CD14-positive monocyte (primary cell): ENCODE data around the gene KIF4A. TPM values are rescaled to one million over a fixed set of nuclear protein-coding genes. Genes with fewer than 3 reads are reported as not detected.
A peak's percentile ranks its signal among the peaks of the same experiment; 100 is the strongest.

Experiments
- DNase-seq, 3 donors: peaks; one replicate each; pipeline ENCODE4 v3.0.0-alpha.2; 2011 to 2022
- H2AFZ ChIP-seq: 2 replicates; pipeline ENCODE4 v1.6.0; 2012; ENCODE audit warnings: mild to moderate bottlenecking, low read depth, low read length, inconsistent platforms; ENCODE audit not compliant: insufficient read depth, poor library complexity, severe bottlenecking
- H3K27ac ChIP-seq, 2 donors: 1 replicate in 1 of 2; 2 replicates in 1 of 2; pipeline ENCODE4 v1.5.1; 2012 to 2013; ENCODE audit warnings: low read length in 2 of 2, control low read depth in 1 of 2, inconsistent platforms in 1 of 2, low read depth in 1 of 2, mild to moderate bottlenecking in 1 of 2
- H3K27me3 ChIP-seq, 2 donors: one replicate each; pipeline versions ENCODE4 v1.6.0 to v1.6.1; 2011 to 2013; ENCODE audit warnings: low read length in 2 of 2; ENCODE audit not compliant: control insufficient read depth in 2 of 2, insufficient read depth in 2 of 2
- H3K36me3 ChIP-seq, 2 donors: replicated peaks in 1 of 2; 1 replicate in 1 of 2; 2 replicates in 1 of 2; pipeline versions ENCODE4 v1.5.1 to v1.6.1; 2012 to 2013; ENCODE audit warnings: low read length in 2 of 2, control low read depth in 1 of 2, inconsistent platforms in 1 of 2, mild to moderate bottlenecking in 1 of 2; ENCODE audit not compliant: insufficient read depth in 2 of 2, control insufficient read depth in 1 of 2
- H3K4me1 ChIP-seq, 2 donors: 1 replicate in 1 of 2; 2 replicates in 1 of 2; pipeline versions ENCODE4 v1.5.1 to v1.6.1; 2012 to 2013; ENCODE audit warnings: low read length in 2 of 2, control low read depth in 1 of 2, inconsistent platforms in 1 of 2, mild to moderate bottlenecking in 1 of 2, moderate library complexity in 1 of 2; ENCODE audit not compliant: insufficient read depth in 2 of 2, control insufficient read depth in 1 of 2
- H3K4me2 ChIP-seq: replicated peaks from 2 replicates; pipeline ENCODE3; 2012; ENCODE audit warnings: low read length, moderate library complexity, mild to moderate bottlenecking; ENCODE audit not compliant: poor library complexity, severe bottlenecking; ENCODE audit errors: extremely low read depth
- H3K4me3 ChIP-seq, 3 experiments: fragments of 200-600 bp in 1 of 3; sonication (generic) in 1 of 3; replicated peaks in 1 of 3; 1 replicate in 2 of 3; 2 replicates in 1 of 3; pipeline ENCODE4 v1.5.1; 2011 to 2013; ENCODE audit warnings: low read length in 3 of 3, mild to moderate bottlenecking in 3 of 3, control low read depth in 2 of 3, low read depth in 2 of 3, inconsistent platforms in 1 of 3, moderate library complexity in 1 of 3
- H3K79me2 ChIP-seq: 2 replicates; pipeline ENCODE4 v1.6.0; 2012; ENCODE audit warnings: mild to moderate bottlenecking, control low read depth, inconsistent platforms, low read length, moderate library complexity; ENCODE audit not compliant: insufficient read depth
- H3K9ac ChIP-seq: 2 replicates; pipeline ENCODE4 v1.6.0; 2017; ENCODE audit warnings: low read length, mild to moderate bottlenecking; ENCODE audit not compliant: insufficient read depth, poor library complexity, severe bottlenecking
- H3K9me3 ChIP-seq, 2 donors: replicated peaks in 1 of 2; 1 replicate in 1 of 2; 2 replicates in 1 of 2; pipeline versions ENCODE4 v1.5.1 to v1.6.1; 2012 to 2013; ENCODE audit warnings: low read length in 2 of 2, control low read depth in 1 of 2; ENCODE audit not compliant: control insufficient read depth in 1 of 2, insufficient read depth in 1 of 2
- H4K20me1 ChIP-seq: 2 replicates; pipeline ENCODE4 v1.6.0; 2012; ENCODE audit warnings: mild to moderate bottlenecking, low read length, control low read depth, moderate library complexity; ENCODE audit not compliant: insufficient read depth
- H3K27ac Mint-ChIP-seq, 7 donors: one replicate each; pipeline ENCODE4 v1.8.0; 2020; ENCODE audit warnings: mild to moderate bottlenecking in 7 of 7, mixed read lengths in 7 of 7, moderate library complexity in 6 of 7, inconsistent platforms in 2 of 7
- H3K27me3 Mint-ChIP-seq, 3 donors: one replicate each; pipeline ENCODE4 v1.8.0; 2021 to 2022; ENCODE audit warnings: low read depth in 3 of 3, mild to moderate bottlenecking in 3 of 3, mixed read lengths in 3 of 3, moderate library complexity in 3 of 3, inconsistent platforms in 1 of 3
- H3K36me3 Mint-ChIP-seq, 2 donors: one replicate each; pipeline ENCODE4 v1.8.0; 2020; ENCODE audit warnings: mixed read lengths in 2 of 2, inconsistent platforms in 1 of 2, mild to moderate bottlenecking in 1 of 2
- H3K4me1 Mint-ChIP-seq: one replicate; pipeline ENCODE4 v1.8.0; 2020; ENCODE audit warnings: mild to moderate bottlenecking, mixed read lengths
- H3K4me3 Mint-ChIP-seq, 2 donors: one replicate each; pipeline ENCODE4 v1.8.0; 2020; ENCODE audit warnings: mild to moderate bottlenecking in 2 of 2, mixed read lengths in 2 of 2, moderate library complexity in 1 of 2
- H3K9me3 Mint-ChIP-seq, 7 donors: one replicate each; pipeline ENCODE4 v1.8.0; 2020 to 2022; ENCODE audit warnings: mixed read lengths in 7 of 7, mild to moderate bottlenecking in 6 of 7, moderate library complexity in 6 of 7, inconsistent platforms in 2 of 7
- CTCF ChIP-seq: fragments of 200-600 bp; IDR thresholded peaks from one replicate; pipeline ENCODE4 v1.8.0; 2022; ENCODE audit warnings: antibody characterized with exemption, mild to moderate bottlenecking
- WGBS: methylation state at CpG from one replicate; pipeline ENCODE4 v1.1.5; 2013; ENCODE audit warnings: missing lambda C conversion rate; ENCODE audit not compliant: insufficient coverage; 5-methylcytosine and 5-hydroxymethylcytosine counted together
- intact Hi-C, 2 donors: fragments of 100-400 bp; cut with micrococcal nuclease; formaldehyde crosslinking; loops; one replicate each; pipeline versions ENCODE4 v1.15.0 to v1.15.1; 2023
- polyA plus RNA-seq, 3 donors: library from polyadenylated mRNA; depleted of rRNA in 1 of 3; unstranded in 2 of 3; stranded (reverse) in 1 of 3; fragments of 300-500 nt in 2 of 3; fragments of >200 nt in 1 of 3; fragmentation: Illumina TruSeq in 2 of 3; gene quantifications; 1 replicate in 2 of 3; 2 replicates in 1 of 3; pipeline ENCODE4 v1.2.3, GENCODE V29; 2012 to 2021

Gene KIF4A
- polyA plus RNA-seq, 3 donors: 0.03 TPM; not detected in 2

- 0% methylated on average over 10 of the region's 48 CpGs for WGBS
Observed at GRCh38 chrX:70454441-70455365, 164.8 kb downstream of the KIF4A start.

More at GRCh38 chrX:70454441-70455365, 164.8 kb downstream of the KIF4A start:
- peak in 2 of 3 donors; percentile 11 to 25 for DNase-seq
- Histone ChIP-seq H3K9ac (no peak overlapping the region), H2AFZ (no peak overlapping the region), H3K4me2 (peak overlapping the region; percentile 42), H3K4me3 (peak overlapping the region in 1 of 3 experiments; percentile 30), H3K4me1 (peaks cover 16 to 19% of the 10 kb centered on the region in 2 donors), H3K36me3 (no peaks in the 10 kb centered on the region), H3K27ac (no peak overlapping the region), H3K27me3 (peaks cover 21 to 45% of the 10 kb centered on the region in 2 donors), H3K79me2 (no peaks in the 10 kb centered on the region), H4K20me1 (no peaks in the 10 kb centered on the region), H3K9me3 (no peaks in the 10 kb centered on the region)
- Mint-ChIP-seq H3K27ac (no peak overlapping the region), H3K9me3 (peaks cover 0 to 8% (median 0%) of the 10 kb centered on the region in 7 donors), H3K36me3 (no peaks in the 10 kb centered on the region), H3K4me3 (peak overlapping the region in 1 of 2 donors; percentile 62), H3K27me3 (peaks cover 30 to 62% (median 57%) of the 10 kb centered on the region in 3 donors), H3K4me1 (peaks cover 20% of the 10 kb centered on the region)
- intact Hi-C loops: no loop called here
- peak; percentile 78 for TF ChIP-seq CTCF
